Measurements from ENCODE around the gene FARP1. TPM values are rescaled to one million over a fixed set of nuclear protein-coding genes. Genes with fewer than 3 reads are reported as not detected.

FARP1 gene
- total RNA-seq, 1 donor from 2014 or later, result 357 TPM

DNA sequence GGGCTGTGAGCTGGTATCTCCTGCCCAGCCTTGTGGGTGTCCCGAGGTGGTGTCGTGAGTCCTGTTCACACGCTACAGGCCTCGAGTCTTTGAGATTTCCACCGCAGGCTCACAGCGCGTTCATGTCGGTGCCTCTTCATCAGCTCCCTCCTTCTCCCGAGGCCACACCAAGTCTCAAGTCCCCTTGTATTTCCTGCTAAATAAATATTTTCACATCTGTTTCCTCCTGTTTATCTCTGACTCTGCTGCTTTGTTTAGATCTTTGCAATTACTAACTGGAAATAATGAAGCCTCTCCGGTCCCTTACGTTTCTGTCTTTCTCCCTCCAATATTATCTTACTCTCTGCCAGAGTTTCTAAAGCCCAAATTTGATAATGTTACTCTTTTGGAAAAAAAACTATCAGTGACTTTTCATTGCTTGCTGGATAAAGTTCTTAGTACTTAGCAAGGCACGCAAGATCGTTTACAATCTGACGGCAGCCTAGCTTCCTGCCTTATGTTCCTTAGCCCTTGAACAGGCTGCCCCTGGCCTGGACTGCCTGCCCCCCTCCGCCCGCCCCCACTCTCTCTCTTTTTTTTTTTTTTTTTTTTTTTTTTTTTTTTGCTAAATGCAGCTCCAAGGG is 164.7 kb downstream of the FARP1 start:
- Mint-ChIP-seq H3K27me3 (ENCODE audit: unreplicated experiment) (no peaks in the 10 kb centered on the region), H3K36me3 (ENCODE audit: unreplicated experiment) (peaks cover 16% of the 10 kb centered on the region), H3K9me3 (ENCODE audit: unreplicated experiment) (no peaks in the 10 kb centered on the region), H3K4me1 (ENCODE audit: unreplicated experiment) (peaks cover 62% of the 10 kb centered on the region), H3K4me3 (ENCODE audit: unreplicated experiment) (no peak overlapping the region), H3K27ac (ENCODE audit: unreplicated experiment) (peak overlapping the region; percentile 84)
- DNase-seq (ENCODE audit: extremely low spot score, unreplicated experiment), result no peak
- TF ChIP-seq, protein P1, sequence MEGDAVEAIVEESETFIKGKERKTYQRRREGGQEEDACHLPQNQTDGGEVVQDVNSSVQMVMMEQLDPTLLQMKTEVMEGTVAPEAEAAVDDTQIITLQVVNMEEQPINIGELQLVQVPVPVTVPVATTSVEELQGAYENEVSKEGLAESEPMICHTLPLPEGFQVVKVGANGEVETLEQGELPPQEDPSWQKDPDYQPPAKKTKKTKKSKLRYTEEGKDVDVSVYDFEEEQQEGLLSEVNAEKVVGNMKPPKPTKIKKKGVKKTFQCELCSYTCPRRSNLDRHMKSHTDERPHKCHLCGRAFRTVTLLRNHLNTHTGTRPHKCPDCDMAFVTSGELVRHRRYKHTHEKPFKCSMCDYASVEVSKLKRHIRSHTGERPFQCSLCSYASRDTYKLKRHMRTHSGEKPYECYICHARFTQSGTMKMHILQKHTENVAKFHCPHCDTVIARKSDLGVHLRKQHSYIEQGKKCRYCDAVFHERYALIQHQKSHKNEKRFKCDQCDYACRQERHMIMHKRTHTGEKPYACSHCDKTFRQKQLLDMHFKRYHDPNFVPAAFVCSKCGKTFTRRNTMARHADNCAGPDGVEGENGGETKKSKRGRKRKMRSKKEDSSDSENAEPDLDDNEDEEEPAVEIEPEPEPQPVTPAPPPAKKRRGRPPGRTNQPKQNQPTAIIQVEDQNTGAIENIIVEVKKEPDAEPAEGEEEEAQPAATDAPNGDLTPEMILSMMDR (IDR thresholded peaks at IDR 0.05), result no peak

DNA sequence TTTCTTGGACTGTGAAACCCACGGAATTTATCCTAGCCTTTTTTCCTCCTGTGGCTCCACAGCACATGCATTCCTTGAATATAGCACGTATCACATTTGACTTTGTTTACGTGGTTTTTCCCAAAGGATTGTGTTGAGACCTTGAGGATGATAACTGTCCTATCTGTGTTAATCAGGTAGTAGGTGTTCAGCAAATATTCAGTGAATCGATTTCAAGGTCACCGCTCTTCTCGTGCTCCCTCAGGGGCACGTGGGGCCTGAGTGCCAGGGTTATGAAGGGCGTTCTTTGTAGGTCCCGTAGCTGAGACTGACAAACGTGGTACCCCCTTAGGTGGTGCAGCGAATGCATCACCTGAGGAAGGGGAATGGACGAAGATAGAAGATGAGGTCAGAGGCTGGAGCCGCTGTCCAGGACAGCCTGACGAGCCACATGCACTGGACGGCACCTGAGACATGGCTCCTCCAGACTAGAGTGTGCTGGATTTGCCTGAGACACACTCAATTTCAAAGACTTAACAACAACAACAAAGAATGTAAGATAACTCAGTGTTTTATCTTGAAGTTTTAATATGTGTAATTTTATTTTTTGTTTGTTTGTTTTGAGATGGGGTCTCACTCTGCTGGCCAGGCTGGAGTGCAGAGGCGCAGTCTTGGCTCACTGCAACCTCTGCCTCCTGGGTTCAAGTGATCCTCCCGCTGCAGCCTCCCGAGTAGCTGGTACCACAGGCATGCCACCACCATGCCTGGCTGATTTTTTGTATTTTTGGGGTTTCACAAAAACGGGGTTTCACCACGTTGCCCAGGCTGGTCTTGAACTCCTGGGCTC is 165.4 kb downstream of the FARP1 start:
- peaks cover 16% of the 10 kb centered on the region for H3K36me3 Mint-ChIP-seq (ENCODE audit: unreplicated experiment)
- H3K27me3 Mint-ChIP-seq (ENCODE audit: unreplicated experiment), result no peaks in the 10 kb centered on the region
- H3K9me3 Mint-ChIP-seq (ENCODE audit: unreplicated experiment), result no peaks in the 10 kb centered on the region
- DNase-seq (ENCODE audit: extremely low spot score, unreplicated experiment), result no peak
- peaks cover 57% of the 10 kb centered on the region for H3K4me1 Mint-ChIP-seq (ENCODE audit: unreplicated experiment)
- peak overlapping the region; percentile 84 for H3K27ac Mint-ChIP-seq (ENCODE audit: unreplicated experiment)
- TF ChIP-seq, protein P1 (IDR thresholded peaks at IDR 0.05), result no peak
- peak overlapping the region; percentile 36 for H3K4me3 Mint-ChIP-seq (ENCODE audit: unreplicated experiment)

DNA sequence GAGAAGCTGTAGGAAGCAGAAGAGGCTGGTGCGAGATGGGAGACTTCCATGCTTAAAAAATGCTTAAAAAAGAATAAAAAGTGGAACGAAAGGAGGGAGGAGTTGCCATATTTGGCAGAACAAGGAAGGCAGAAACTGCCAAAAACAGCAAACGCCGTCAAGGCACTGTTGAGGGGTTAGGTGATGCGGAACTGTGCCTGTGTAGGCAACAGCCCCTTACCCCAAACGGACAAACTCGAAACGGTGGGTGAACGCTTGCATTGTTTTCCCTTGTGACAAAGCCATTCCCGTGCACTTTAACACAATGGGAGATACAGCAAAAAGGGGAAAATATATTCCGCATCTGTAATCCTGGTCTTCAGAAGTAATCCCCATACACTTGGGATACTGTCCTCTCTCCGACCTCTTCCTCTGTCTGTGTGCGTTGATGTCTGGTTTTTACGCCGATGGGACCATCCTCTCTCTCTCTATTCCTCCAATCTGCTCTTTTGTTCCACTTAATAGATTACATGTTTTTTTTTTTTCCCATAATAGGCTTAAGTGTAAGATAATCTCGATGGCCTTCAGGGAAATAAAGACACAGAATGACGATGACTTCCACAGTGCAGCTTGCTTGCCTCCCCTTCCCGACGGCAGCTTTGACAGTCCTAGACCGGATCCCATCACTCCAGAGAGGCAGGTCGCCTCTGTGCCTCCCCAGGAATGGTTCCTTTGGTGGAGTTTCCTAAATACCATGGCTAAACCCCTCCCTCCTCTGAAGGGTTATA is 166.9 kb downstream of the FARP1 start:
- H3K4me1 Mint-ChIP-seq (ENCODE audit: unreplicated experiment), result peaks cover 45% of the 10 kb centered on the region
- peaks cover 15% of the 10 kb centered on the region for H3K36me3 Mint-ChIP-seq (ENCODE audit: unreplicated experiment)
- H3K27me3 Mint-ChIP-seq (ENCODE audit: unreplicated experiment), result no peaks in the 10 kb centered on the region
- H3K9me3 Mint-ChIP-seq (ENCODE audit: unreplicated experiment), result no peaks in the 10 kb centered on the region
- H3K27ac Mint-ChIP-seq (ENCODE audit: unreplicated experiment), result peak overlapping the region; percentile 64
- TF ChIP-seq, protein P1 (IDR thresholded peaks at IDR 0.05), result no peak
- no peak for DNase-seq (ENCODE audit: extremely low spot score, unreplicated experiment)
- no peak overlapping the region for H3K4me3 Mint-ChIP-seq (ENCODE audit: unreplicated experiment)

GRCh38 chr13:98310485-98311199 is 167.7 kb downstream of the FARP1 start:
- TF ChIP-seq, protein P1 (IDR thresholded peaks at IDR 0.05), result no peak
- peaks cover 48% of the 10 kb centered on the region for H3K4me1 Mint-ChIP-seq (ENCODE audit: unreplicated experiment)
- no peak overlapping the region for H3K4me3 Mint-ChIP-seq (ENCODE audit: unreplicated experiment)
- H3K9me3 Mint-ChIP-seq (ENCODE audit: unreplicated experiment), result no peaks in the 10 kb centered on the region
- peaks cover 12% of the 10 kb centered on the region for H3K36me3 Mint-ChIP-seq (ENCODE audit: unreplicated experiment)
- H3K27ac Mint-ChIP-seq (ENCODE audit: unreplicated experiment), result peak overlapping the region; percentile 64
- no peaks in the 10 kb centered on the region for H3K27me3 Mint-ChIP-seq (ENCODE audit: unreplicated experiment)
- no peak for DNase-seq (ENCODE audit: extremely low spot score, unreplicated experiment)
